HFFc6 (cell line): ENCODE data around the gene DOK7. TPM values are rescaled to one million over a fixed set of nuclear protein-coding genes. Genes with fewer than 3 reads are reported as not detected.

ENCODE experiments used
- DNase-seq: peaks from one replicate; pipeline ENCODE4 v3.0.0-alpha.2; 2018
- H3K27ac Mint-ChIP-seq: 2 replicates; pipeline ENCODE4 v1.8.0; 2020; ENCODE audit warnings: mild to moderate bottlenecking, mixed read lengths
- H3K27me3 Mint-ChIP-seq: 2 replicates; pipeline ENCODE4 v1.8.0; 2021; ENCODE audit warnings: mild to moderate bottlenecking, moderate library complexity, mixed read lengths; ENCODE audit not compliant: insufficient read depth
- H3K36me3 Mint-ChIP-seq: 2 replicates; pipeline ENCODE4 v1.8.0; 2021; ENCODE audit warnings: low read depth, mixed read lengths
- H3K4me1 Mint-ChIP-seq: 2 replicates; pipeline ENCODE4 v1.8.0; 2020; ENCODE audit warnings: low read depth, mixed read lengths
- H3K4me3 Mint-ChIP-seq: 2 replicates; pipeline ENCODE4 v1.8.0; 2020; ENCODE audit warnings: mild to moderate bottlenecking, moderate library complexity, mixed read lengths
- H3K9me3 Mint-ChIP-seq: 2 replicates; pipeline ENCODE4 v1.8.0; 2020; ENCODE audit warnings: mild to moderate bottlenecking, mixed read lengths
- CTCF ChIP-seq: fragments of 200-600 bp; sonication (generic); IDR thresholded peaks from 2 replicates; pipeline ENCODE4 v1.5.0; 2021; ENCODE audit warnings: antibody characterized with exemption, mild to moderate bottlenecking
- total RNA-seq, 6 experiments: library from RNA; stranded (reverse); fragmentation: NEBNext Ultra II Directional; extraction: Animal tissue kit (Norgen Biotek cat#: 25700); gene quantifications; 2 replicates in 1 of 6; 3 replicates in 5 of 6; pipeline ENCODE4 v1.2.3, GENCODE V29; 2021

The DOK7 gene
- total RNA-seq, 6 experiments from 2014 or later, result not detected

GRCh38 chr4:3481783-3482393 is 18.8 kb downstream of the DOK7 start:
- no peak for DNase-seq
- Mint-ChIP-seq H3K4me1 (peaks cover 6% of the 10 kb centered on the region), H3K27ac (no peak overlapping the region), H3K4me3 (no peak overlapping the region), H3K27me3 (peaks cover 11% of the 10 kb centered on the region), H3K9me3 (no peaks in the 10 kb centered on the region), H3K36me3 (no peaks in the 10 kb centered on the region)
- no peak for TF ChIP-seq CTCF

DNA sequence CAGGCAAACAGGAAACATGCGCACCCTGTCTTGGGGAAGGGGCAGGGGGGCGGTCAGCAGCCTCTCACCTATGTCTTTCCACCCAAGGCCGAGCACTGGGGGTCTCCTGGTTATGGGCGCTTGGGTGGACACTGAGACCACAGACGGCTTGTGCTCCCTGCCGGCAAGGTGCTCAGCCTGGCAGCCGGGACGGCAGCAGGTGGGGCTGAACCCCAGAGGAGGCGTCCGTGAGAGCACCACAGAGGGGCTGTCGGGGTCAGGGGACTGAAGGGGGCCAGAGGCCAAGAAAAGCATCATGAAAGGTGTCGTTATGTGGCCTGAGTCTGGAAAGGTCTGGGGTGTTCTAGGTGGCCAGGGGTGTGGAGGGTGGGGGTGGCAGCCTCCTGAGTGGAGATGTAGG is 19.6 kb downstream of the DOK7 start:
- H3K27ac Mint-ChIP-seq, result no peak overlapping the region
- TF ChIP-seq CTCF, result no peak
- peaks cover 6% of the 10 kb centered on the region for H3K4me1 Mint-ChIP-seq
- no peak for DNase-seq
- no peaks in the 10 kb centered on the region for H3K36me3 Mint-ChIP-seq
- H3K4me3 Mint-ChIP-seq, result no peak overlapping the region
- peaks cover 11% of the 10 kb centered on the region for H3K27me3 Mint-ChIP-seq
- no peaks in the 10 kb centered on the region for H3K9me3 Mint-ChIP-seq

- TF ChIP-seq CTCF, result no peak
- Mint-ChIP-seq H3K4me3 (no peak overlapping the region), H3K4me1 (peaks cover 6% of the 10 kb centered on the region), H3K9me3 (no peaks in the 10 kb centered on the region), H3K27me3 (peaks cover 12% of the 10 kb centered on the region), H3K36me3 (no peaks in the 10 kb centered on the region), H3K27ac (no peak overlapping the region)
- peak; percentile 15 for DNase-seq
These were observed 20.4 kb downstream of the DOK7 start for GRCh38 chr4:3483471-3483921.

GRCh38 chr4:3484057-3484973 is 21.2 kb downstream of the DOK7 start:
- Mint-ChIP-seq H3K4me1 (peaks cover 6% of the 10 kb centered on the region), H3K27ac (no peak overlapping the region), H3K4me3 (no peak overlapping the region), H3K27me3 (peaks cover 12% of the 10 kb centered on the region), H3K36me3 (no peaks in the 10 kb centered on the region), H3K9me3 (no peaks in the 10 kb centered on the region)
- no peak for TF ChIP-seq CTCF
- DNase-seq, result no peak

DNA sequence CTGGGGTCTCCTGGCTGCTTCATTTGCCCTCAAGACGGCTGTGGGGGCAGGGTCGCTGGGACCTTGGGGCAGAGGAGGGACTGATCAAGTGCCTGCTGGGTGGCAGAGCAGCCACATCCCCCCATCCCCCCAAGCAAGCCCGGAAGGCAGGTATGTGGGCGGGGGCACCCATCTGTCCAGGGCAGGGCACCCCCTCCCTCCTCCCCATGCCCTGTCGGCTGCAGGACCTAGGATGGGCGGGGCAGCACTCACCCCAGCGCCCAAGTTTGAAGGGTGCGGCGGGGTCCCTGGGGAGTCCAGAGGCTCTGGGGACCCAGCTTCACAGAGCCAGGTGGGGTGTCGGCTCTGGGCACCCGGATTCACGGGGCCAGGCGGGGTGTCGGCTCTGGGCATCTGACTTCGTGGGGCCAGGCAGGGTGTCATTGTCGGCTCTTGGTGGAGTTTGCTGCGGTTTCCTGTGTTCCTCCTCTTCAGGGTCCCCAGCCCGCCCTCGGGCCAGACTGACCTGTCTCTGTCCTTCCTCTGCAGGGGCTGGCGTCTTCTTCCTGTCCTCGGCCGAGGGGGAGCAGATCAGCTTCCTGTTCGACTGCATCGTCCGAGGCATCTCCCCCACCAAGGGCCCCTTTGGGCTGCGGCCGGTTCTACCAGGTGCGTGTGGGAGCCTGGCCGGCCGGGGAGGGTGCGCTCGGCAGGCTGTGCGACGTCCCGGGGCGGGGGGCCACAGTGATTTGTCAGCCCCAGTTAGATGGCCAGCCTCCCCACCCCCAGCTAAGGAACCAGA is 22.1 kb downstream of the DOK7 start:
- TF ChIP-seq CTCF, result no peak
- no peak for DNase-seq
- Mint-ChIP-seq H3K27me3 (peaks cover 12% of the 10 kb centered on the region), H3K27ac (no peak overlapping the region), H3K4me3 (no peak overlapping the region), H3K4me1 (peaks cover 6% of the 10 kb centered on the region), H3K9me3 (no peaks in the 10 kb centered on the region), H3K36me3 (no peaks in the 10 kb centered on the region)
